HG03280 (cell line): ENCODE data around the gene AKAP13.

Experiments
- ATAC-seq: cut with Tn5 transposase; IDR thresholded peaks from one replicate; pipeline ENCODE4 v1.9.1; 2021; ENCODE audit warnings: mild to moderate bottlenecking, moderate library complexity; ENCODE audit not compliant: unreplicated experiment

Gene AKAP13

GRCh38 chr15:85386261-85386660, 5.9 kb downstream of the AKAP13 start:
- ATAC-seq = no peak

GRCh38 chr15:85388566-85389305, 8.3 kb downstream of the AKAP13 start:
- no peak for ATAC-seq

- no peak for ATAC-seq
These were observed 8.9 kb downstream of the AKAP13 start for GRCh38 chr15:85389306-85389650.

GRCh38 chr15:85389772-85390171, 9.4 kb downstream of the AKAP13 start:
- no peak for ATAC-seq

GRCh38 chr15:85393210-85393609, 12.8 kb downstream of the AKAP13 start:
- ATAC-seq = no peak

- ATAC-seq = no peak
These were observed 14.3 kb downstream of the AKAP13 start for GRCh38 chr15:85394554-85395333.

- no peak for ATAC-seq
These were observed 16.2 kb downstream of the AKAP13 start for GRCh38 chr15:85396554-85396953.

GRCh38 chr15:85397151-85397550, 16.7 kb downstream of the AKAP13 start:
- ATAC-seq = no peak

- no peak for ATAC-seq
These were observed 17.5 kb downstream of the AKAP13 start for GRCh38 chr15:85397926-85398325.

GRCh38 chr15:85398822-85399221, 18.4 kb downstream of the AKAP13 start:
- ATAC-seq = no peak

- no peak for ATAC-seq
These were observed 19.2 kb downstream of the AKAP13 start for GRCh38 chr15:85399627-85400026.

GRCh38 chr15:85400606-85401005, 20.2 kb downstream of the AKAP13 start:
- ATAC-seq = no peak

GRCh38 chr15:85401108-85401774, 20.8 kb downstream of the AKAP13 start:
- peak; percentile 50 for ATAC-seq

- ATAC-seq = no peak
These were observed 21.9 kb downstream of the AKAP13 start for GRCh38 chr15:85402195-85402881.

- no peak for ATAC-seq
These were observed 23.3 kb downstream of the AKAP13 start for GRCh38 chr15:85403745-85404144.

GRCh38 chr15:85404176-85404917, 23.9 kb downstream of the AKAP13 start:
- ATAC-seq = no peak

- ATAC-seq = no peak
These were observed 24.8 kb downstream of the AKAP13 start for GRCh38 chr15:85404918-85405866.

GRCh38 chr15:85406916-85407315, 26.5 kb downstream of the AKAP13 start:
- ATAC-seq = no peak
